ENCODE measurements around the gene GDPD5.
A peak's percentile ranks its signal among the peaks of the same experiment; 100 is the strongest.

The GDPD5 gene

GRCh38 chr11:75525433-75526191, at the start of gene GDPD5:
TSS of gene GDPD5 (minus strand) at chr11:75525941. CDS start at chr11:75477735, 48,206 bp downstream.
- DNase-seq = peak; percentile 92

- DNase-seq = no peak
Observed at GRCh38 chr11:75574698-75575602, 49.2 kb upstream of the GDPD5 start.

GRCh38 chr11:75572744-75573143, 47.0 kb upstream of the GDPD5 start:
- DNase-seq = no peak

- no peak for DNase-seq
Observed at GRCh38 chr11:75571625-75572024, 45.9 kb upstream of the GDPD5 start.

GRCh38 chr11:75570559-75571139, 44.9 kb upstream of the GDPD5 start:
- DNase-seq = no peak

GRCh38 chr11:75568616-75569219, 43.0 kb upstream of the GDPD5 start:
- no peak for DNase-seq

- DNase-seq = no peak
Observed at GRCh38 chr11:75567971-75568370, 42.2 kb upstream of the GDPD5 start.

- DNase-seq = no peak
Observed at GRCh38 chr11:75566763-75567279, 41.1 kb upstream of the GDPD5 start.

- no peak for DNase-seq
Observed at GRCh38 chr11:75565916-75566762, 40.4 kb upstream of the GDPD5 start.

GRCh38 chr11:75565221-75565814, 39.6 kb upstream of the GDPD5 start:
- DNase-seq = no peak

GRCh38 chr11:75563978-75564552, 38.3 kb upstream of the GDPD5 start:
- DNase-seq = no peak

- DNase-seq = no peak
Observed at GRCh38 chr11:75563501-75563977, 37.8 kb upstream of the GDPD5 start.

GRCh38 chr11:75562836-75563484, 37.2 kb upstream of the GDPD5 start:
- no peak for DNase-seq

- peak; percentile 79 for DNase-seq
Observed at GRCh38 chr11:75562048-75562835, 36.5 kb upstream of the GDPD5 start, which contains the start of gene SERPINH1. TSS of gene SERPINH1 (plus strand) at chr11:75562253. CDS start at chr11:75566350, 4,097 bp downstream.

GRCh38 chr11:75561426-75562047, 35.8 kb upstream of the GDPD5 start:
- DNase-seq = no peak

GRCh38 chr11:75560644-75561043, 34.9 kb upstream of the GDPD5 start:
- no peak for DNase-seq

GRCh38 chr11:75558939-75559843, 33.5 kb upstream of the GDPD5 start:
- DNase-seq = no peak

Measured in suppressor macrophage treated with lipopolysaccharide for 4 hours (primary cell).